HCT116 (cell line): ENCODE results near the gene NT5C2. TPM values are rescaled to one million over a fixed set of nuclear protein-coding genes. Genes with fewer than 3 reads are reported as not detected.

Source experiments
- ATAC-seq: fragments of 200-7000 bp; cut with Tn5 transposase; 2 replicates; pipeline ENCODE4 v1.9.1; 2020; ENCODE audit warnings: mild to moderate bottlenecking, moderate library complexity
- BruUV-seq: library from RNA; stranded (reverse); fragments of 400-500 nt; replicated peaks from 2 replicates; lab custom pipeline; 2021; lab: Mats Ljungman, UMichigan
- CTCF ChIA-PET: fragments of 300-600 bp; sonication (Branson Sonifier 250); formaldehyde crosslinking; loops from one replicate; lab custom pipeline; 2021; ENCODE audit warnings: antibody characterized with exemption; lab: Charles Lee
- POLR2A ChIA-PET: fragments of 300-600, 350-600 bp; sonication (Branson Sonifier 250); formaldehyde crosslinking; loops from one replicate; lab custom pipeline; 2021; ENCODE audit warnings: antibody characterized with exemption; lab: Charles Lee
- RAD21 ChIA-PET, 2 experiments: fragments of 300-600 bp; sonication (Branson Sonifier 250); formaldehyde crosslinking; loops; one replicate each; lab custom pipeline; 2023; ENCODE audit warnings: low total read pairs in 2 of 2; ENCODE audit not compliant: uncharacterized antibody in 2 of 2, unreplicated experiment in 2 of 2, low non-redundant PET in 1 of 2; lab: Charles Lee
- DNase-seq: peaks from one replicate; pipeline ENCODE4 v3.0.0-alpha.2; 2010; ENCODE audit warnings: low read depth, low spot score
- H2AFZ ChIP-seq: fragments of 200-600 bp; shearing (Covaris generic), sonication (generic); 2 replicates; pipeline ENCODE4 v1.6.1; 2017; ENCODE audit warnings: low read depth, mixed run types, mixed read lengths, antibody characterized with exemption, low read length; ENCODE audit not compliant: poor library complexity, severe bottlenecking
- H3K27ac ChIP-seq: 2 replicates; pipeline ENCODE4 v1.5.1; 2012; ENCODE audit warnings: low read depth, low read length
- H3K27me3 ChIP-seq: fragments of 200-600 bp; sonication (generic); 2 replicates; pipeline ENCODE4 v1.6.1; 2016; ENCODE audit warnings: mixed run types, low read length, mixed read lengths; ENCODE audit not compliant: insufficient read depth
- H3K36me3 ChIP-seq, 2 experiments: fragments of 200-500 bp in 1 of 2; fragments of 200-600 bp in 1 of 2; sonication (Bioruptor generic) in 1 of 2; sonication (generic) in 1 of 2; 2 replicates each; pipeline versions ENCODE4 v1.5.1 to v1.6.1; 2014 to 2016; ENCODE audit warnings: low read length in 2 of 2, inconsistent platforms in 1 of 2, mixed read lengths in 1 of 2, mixed run types in 1 of 2; ENCODE audit not compliant: insufficient read depth in 2 of 2, control insufficient read depth in 1 of 2
- H3K4me1 ChIP-seq, 2 experiments: fragments of 200-600 bp in 1 of 2; sonication (generic) in 1 of 2; 2 replicates each; pipeline versions ENCODE4 v1.5.1 to v1.6.1; 2012 to 2017; ENCODE audit warnings: low read length in 2 of 2, inconsistent platforms in 1 of 2, mild to moderate bottlenecking in 1 of 2, mixed read lengths in 1 of 2, mixed run types in 1 of 2, moderate library complexity in 1 of 2; ENCODE audit not compliant: insufficient read depth in 2 of 2, control insufficient read depth in 1 of 2
- H3K4me2 ChIP-seq: fragments of 200-600 bp; sonication (generic); 2 replicates; pipeline ENCODE4 v1.6.1; 2017; ENCODE audit warnings: mixed run types, low read length, mixed read lengths
- H3K4me3 ChIP-seq, 2 experiments: fragments of 200-600 bp in 1 of 2; sonication (generic) in 1 of 2; replicated peaks in 1 of 2; 2 replicates each; pipeline ENCODE4 v1.5.1; 2011 to 2016; ENCODE audit warnings: low read length in 2 of 2, control low read depth in 1 of 2, low read depth in 1 of 2, mild to moderate bottlenecking in 1 of 2, mixed read lengths in 1 of 2, mixed run types in 1 of 2
- H3K79me2 ChIP-seq: fragments of 200-600 bp; sonication (generic); 2 replicates; pipeline ENCODE4 v1.6.1; 2017; ENCODE audit warnings: mild to moderate bottlenecking, mixed run types, low read length, moderate library complexity, mixed read lengths; ENCODE audit not compliant: insufficient read depth
- H3K9ac ChIP-seq: fragments of 200-600 bp; sonication (generic); 2 replicates; pipeline ENCODE4 v1.6.1; 2016; ENCODE audit warnings: low read length, mixed read lengths
- H3K9me2 ChIP-seq: fragments of 200-600 bp; sonication (generic), shearing (Covaris generic); 2 replicates; pipeline ENCODE4 v1.6.1; 2017; ENCODE audit warnings: mixed run types, mild to moderate bottlenecking, moderate library complexity; ENCODE audit not compliant: insufficient read depth
- H3K9me3 ChIP-seq, 2 experiments: fragments of 200-500 bp in 1 of 2; fragments of 200-600 bp in 1 of 2; sonication (Bioruptor generic) in 1 of 2; sonication (generic) in 1 of 2; 2 replicates each; pipeline ENCODE4 v1.6.1; 2014 to 2017; ENCODE audit warnings: low read length in 2 of 2, mixed read lengths in 2 of 2, inconsistent platforms in 1 of 2, low read depth in 1 of 2, mild to moderate bottlenecking in 1 of 2, mixed run types in 1 of 2, moderate library complexity in 1 of 2; ENCODE audit not compliant: control insufficient read depth in 1 of 2, insufficient read depth in 1 of 2
- H4K20me1 ChIP-seq: fragments of 200-600 bp; sonication (generic), shearing (Covaris generic); 2 replicates; pipeline ENCODE4 v1.6.1; 2017; ENCODE audit warnings: mixed run types, mild to moderate bottlenecking, moderate library complexity; ENCODE audit not compliant: insufficient read depth
- CBX3 ChIP-seq: IDR thresholded peaks from 2 replicates; pipeline ENCODE4 v1.6.1; 2012; ENCODE audit warnings: low read depth
- CEBPB ChIP-seq: IDR thresholded peaks from 2 replicates; pipeline ENCODE4 v1.6.1; 2012; ENCODE audit warnings: low read depth
- EGR1 ChIP-seq: IDR thresholded peaks from 2 replicates; pipeline ENCODE4 v1.6.1; 2012; ENCODE audit warnings: low read depth
- ELF1 ChIP-seq: IDR thresholded peaks from 2 replicates; pipeline ENCODE4 v1.6.1; 2012; ENCODE audit warnings: low read depth, borderline replicate concordance
- EZH2 ChIP-seq: fragments of 200-600 bp; sonication (generic); IDR thresholded peaks from 2 replicates; pipeline ENCODE4 v1.6.1; 2017; ENCODE audit warnings: antibody characterized with exemption, mixed run types
- JUND ChIP-seq: IDR thresholded peaks from 2 replicates; pipeline ENCODE4 v1.6.1; 2012
- POLR2AphosphoS5 ChIP-seq: IDR thresholded peaks from 2 replicates; pipeline ENCODE4 v1.6.1; 2011; ENCODE audit warnings: mild to moderate bottlenecking, low read depth, low read length, moderate library complexity
- RAD21 ChIP-seq: IDR thresholded peaks from 2 replicates; pipeline ENCODE4 v1.6.1; 2012; ENCODE audit warnings: low read depth, mild to moderate bottlenecking
- SRF ChIP-seq: IDR thresholded peaks from 2 replicates; pipeline ENCODE4 v1.6.1; 2012; ENCODE audit warnings: low read depth
- TCF7L2 ChIP-seq: IDR thresholded peaks from 2 replicates; pipeline ENCODE4 v1.7.0; 2011; ENCODE audit warnings: borderline replicate concordance, inconsistent platforms; ENCODE audit not compliant: insufficient read depth, insufficient read length; ENCODE audit errors: extremely low read depth
- ZFX ChIP-seq: fragments of 450-650 bp; IDR thresholded peaks from 2 replicates; pipeline ENCODE4 v1.6.1; 2017
- intact Hi-C: fragments of 100-400 bp; cut with micrococcal nuclease; formaldehyde crosslinking; loops from 2 replicates; pipeline ENCODE4 v1.10.0; 2022
- total RNA-seq: library from RNA; stranded (reverse); gene quantifications from one replicate; pipeline ENCODE4 v1.2.1, GENCODE V29; 2021; ENCODE audit not compliant: unreplicated experiment
- TF ChIP-seq, protein P1 (sequence below): IDR thresholded peaks from 2 replicates; pipeline ENCODE4 v1.6.1; 2011; ENCODE audit warnings: mild to moderate bottlenecking, low read length, moderate library complexity; ENCODE audit not compliant: insufficient replicate concordance; ENCODE audit errors: extremely low read depth

The NT5C2 gene
- total RNA-seq, 1 experiment from 2014 or later: 63.0 TPM

DNA sequence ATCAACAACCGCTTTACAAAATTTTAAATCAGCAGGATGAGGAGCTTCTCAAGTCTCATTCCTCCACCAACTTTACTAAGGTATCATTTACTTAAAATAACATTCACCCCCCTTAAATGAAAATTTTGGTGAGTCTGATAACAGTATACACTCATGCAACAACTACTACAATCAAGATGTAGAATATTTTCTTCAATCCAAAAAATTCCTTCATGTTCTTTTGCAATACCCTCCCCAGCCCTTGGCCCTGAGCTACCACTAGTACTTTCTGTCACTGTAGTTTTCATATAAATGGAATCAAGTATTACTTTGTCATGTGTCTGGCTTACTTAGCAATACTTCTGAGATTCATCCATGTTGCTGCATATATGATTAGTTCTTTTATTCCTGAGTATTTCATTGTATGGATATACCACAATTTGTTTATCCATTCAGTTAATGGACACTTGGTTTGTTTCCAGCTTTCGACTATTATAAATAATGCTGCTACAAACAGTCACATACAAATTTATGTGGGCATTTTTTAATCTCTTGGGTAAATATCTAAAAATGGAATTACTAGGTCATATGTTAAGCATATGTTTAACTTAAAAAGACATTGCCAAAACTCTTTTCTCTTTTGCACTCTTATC is 43.0 kb downstream of the NT5C2 start:
- TF ChIP-seq RAD21 (no peak), ZFX (no peak), SRF (no peak), EZH2 (no peak), CEBPB (no peak), ELF1 (no peak)
- TF ChIP-seq, protein P1, sequence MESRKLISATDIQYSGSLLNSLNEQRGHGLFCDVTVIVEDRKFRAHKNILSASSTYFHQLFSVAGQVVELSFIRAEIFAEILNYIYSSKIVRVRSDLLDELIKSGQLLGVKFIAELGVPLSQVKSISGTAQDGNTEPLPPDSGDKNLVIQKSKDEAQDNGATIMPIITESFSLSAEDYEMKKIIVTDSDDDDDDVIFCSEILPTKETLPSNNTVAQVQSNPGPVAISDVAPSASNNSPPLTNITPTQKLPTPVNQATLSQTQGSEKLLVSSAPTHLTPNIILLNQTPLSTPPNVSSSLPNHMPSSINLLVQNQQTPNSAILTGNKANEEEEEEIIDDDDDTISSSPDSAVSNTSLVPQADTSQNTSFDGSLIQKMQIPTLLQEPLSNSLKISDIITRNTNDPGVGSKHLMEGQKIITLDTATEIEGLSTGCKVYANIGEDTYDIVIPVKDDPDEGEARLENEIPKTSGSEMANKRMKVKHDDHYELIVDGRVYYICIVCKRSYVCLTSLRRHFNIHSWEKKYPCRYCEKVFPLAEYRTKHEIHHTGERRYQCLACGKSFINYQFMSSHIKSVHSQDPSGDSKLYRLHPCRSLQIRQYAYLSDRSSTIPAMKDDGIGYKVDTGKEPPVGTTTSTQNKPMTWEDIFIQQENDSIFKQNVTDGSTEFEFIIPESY: no peak
- TF ChIP-seq, all 23 proteins: peak for 0
- no peak overlapping the region for H3K4me2 ChIP-seq
- ChIA-PET POLR2A (no interaction called here), RAD21 (no interaction called here), CTCF (no interaction called here)
- H3K27ac ChIP-seq: no peak overlapping the region
- no peaks in the 10 kb centered on the region for H3K27me3 ChIP-seq
- intact Hi-C loops: no loop called here
- BruUV-seq: no TSS peak
- no peak overlapping the region for H3K4me3 ChIP-seq
- H3K9me3 ChIP-seq: no peaks in the 10 kb centered on the region
- H3K9ac ChIP-seq: no peak overlapping the region
- peaks cover 21% of the 10 kb centered on the region for H4K20me1 ChIP-seq
- peaks cover 15 to 16% of the 10 kb centered on the region in 2 experiments for H3K4me1 ChIP-seq
- H2AFZ ChIP-seq: no peak overlapping the region
- no peak for DNase-seq
- H3K36me3 ChIP-seq: no peaks in the 10 kb centered on the region
- peaks cover 88% of the 10 kb centered on the region for H3K79me2 ChIP-seq
- ATAC-seq: no peak
- no peaks in the 10 kb centered on the region for H3K9me2 ChIP-seq

DNA sequence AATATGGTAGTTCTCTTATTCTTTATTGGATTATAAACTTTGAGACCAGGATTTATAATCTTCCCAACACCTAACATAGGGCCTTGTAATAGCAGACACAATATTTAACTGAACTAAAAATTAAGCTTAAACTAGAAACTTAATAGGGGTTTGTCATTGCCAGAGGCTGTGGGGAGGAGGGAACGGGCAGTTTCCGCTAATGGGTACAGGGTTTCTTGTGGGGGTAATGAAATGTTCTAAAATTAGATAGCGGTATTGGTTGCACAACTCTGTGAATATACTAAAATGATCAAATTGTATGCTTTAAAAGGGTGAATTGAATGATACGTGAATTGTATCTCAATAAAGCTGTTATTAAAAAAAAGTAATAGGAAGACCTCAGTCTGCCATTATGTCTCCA is 45.4 kb downstream of the NT5C2 start:
- H3K36me3 ChIP-seq: no peaks in the 10 kb centered on the region
- H3K79me2 ChIP-seq: peaks cover 80% of the 10 kb centered on the region
- H3K4me1 ChIP-seq: peaks cover 8 to 15% of the 10 kb centered on the region in 2 experiments
- BruUV-seq: no TSS peak
- POLR2A ChIA-PET: no interaction called here
- ATAC-seq (no peak), DNase-seq (no peak)
- H3K4me2 ChIP-seq: no peak overlapping the region
- intact Hi-C loops: no loop called here
- no peak overlapping the region for H2AFZ ChIP-seq
- RAD21 ChIA-PET: no interaction called here
- CTCF ChIA-PET: no interaction called here
- no peak overlapping the region for H3K27ac ChIP-seq
- no peaks in the 10 kb centered on the region for H3K27me3 ChIP-seq
- no peak overlapping the region for H3K9ac ChIP-seq
- no peaks in the 10 kb centered on the region for H3K9me3 ChIP-seq
- H3K4me3 ChIP-seq: no peak overlapping the region
- H4K20me1 ChIP-seq: peaks cover 15% of the 10 kb centered on the region
- H3K9me2 ChIP-seq: no peaks in the 10 kb centered on the region
- TF ChIP-seq CBX3 (no peak), SRF (no peak), POLR2AphosphoS5 (no peak), RAD21 (no peak), TCF7L2 (no peak), JUND (no peak), ELF1 (no peak), EGR1 (no peak)
- TF ChIP-seq, protein P1: no peak
